Measurements from ENCODE around the gene ENKUR. TPM values are rescaled to one million over a fixed set of nuclear protein-coding genes. Genes with fewer than 3 reads are reported as not detected.
A peak's percentile ranks its signal among the peaks of the same experiment; 100 is the strongest.

Gene ENKUR
- total and polyA plus RNA-seq, 2 donors from 2014 or later = 0.41 to 0.73 TPM

DNA sequence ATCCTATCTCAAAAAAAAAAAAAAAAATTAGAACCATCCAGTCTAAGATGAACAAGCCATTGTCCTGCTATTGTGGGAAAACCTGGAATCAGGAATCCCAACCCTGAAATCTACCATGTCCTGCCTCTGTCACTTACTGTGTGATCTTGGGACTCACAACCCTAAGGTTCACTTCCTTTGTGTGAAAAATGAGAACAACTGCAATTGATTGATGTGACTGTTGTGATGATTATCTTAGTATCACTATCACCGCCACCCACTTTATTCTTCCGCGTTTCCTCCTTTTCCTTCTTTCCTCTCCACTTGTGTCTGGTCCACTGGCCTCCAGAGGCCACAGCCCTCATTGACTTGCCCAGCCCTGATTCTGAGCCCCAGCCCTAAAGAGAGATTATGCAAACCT is 50.9 kb downstream of the ENKUR start:
- no peak for DNase-seq
- intact Hi-C loops (cut with DNase I) = no loop called here
- Histone ChIP-seq H3K27ac (ENCODE audit: low read depth in 2 of 2, low read length in 2 of 2) (no peak overlapping the region), H3K27me3 (ENCODE audit: control insufficient read depth, insufficient read depth, low read length) (no peaks in the 10 kb centered on the region), H3K4me3 (ENCODE audit: low read length in 3 of 3) (no peak overlapping the region), H3K9me3 (ENCODE audit: control insufficient read depth in 2 of 3, insufficient read depth in 1 of 3, low read length in 3 of 3) (no peaks in the 10 kb centered on the region), H3K9ac (ENCODE audit: low read length in 3 of 3) (no peak overlapping the region), H3K4me1 (ENCODE audit: control insufficient read depth in 2 of 3, insufficient read depth in 2 of 3, low read depth in 1 of 3, low read length in 3 of 3) (no peaks in the 10 kb centered on the region), H3K36me3 (ENCODE audit: control insufficient read depth in 2 of 3, insufficient read depth in 3 of 3, low read length in 3 of 3) (no peaks in the 10 kb centered on the region)
- no peak for FAIRE-seq
- TF ChIP-seq, protein P1, sequence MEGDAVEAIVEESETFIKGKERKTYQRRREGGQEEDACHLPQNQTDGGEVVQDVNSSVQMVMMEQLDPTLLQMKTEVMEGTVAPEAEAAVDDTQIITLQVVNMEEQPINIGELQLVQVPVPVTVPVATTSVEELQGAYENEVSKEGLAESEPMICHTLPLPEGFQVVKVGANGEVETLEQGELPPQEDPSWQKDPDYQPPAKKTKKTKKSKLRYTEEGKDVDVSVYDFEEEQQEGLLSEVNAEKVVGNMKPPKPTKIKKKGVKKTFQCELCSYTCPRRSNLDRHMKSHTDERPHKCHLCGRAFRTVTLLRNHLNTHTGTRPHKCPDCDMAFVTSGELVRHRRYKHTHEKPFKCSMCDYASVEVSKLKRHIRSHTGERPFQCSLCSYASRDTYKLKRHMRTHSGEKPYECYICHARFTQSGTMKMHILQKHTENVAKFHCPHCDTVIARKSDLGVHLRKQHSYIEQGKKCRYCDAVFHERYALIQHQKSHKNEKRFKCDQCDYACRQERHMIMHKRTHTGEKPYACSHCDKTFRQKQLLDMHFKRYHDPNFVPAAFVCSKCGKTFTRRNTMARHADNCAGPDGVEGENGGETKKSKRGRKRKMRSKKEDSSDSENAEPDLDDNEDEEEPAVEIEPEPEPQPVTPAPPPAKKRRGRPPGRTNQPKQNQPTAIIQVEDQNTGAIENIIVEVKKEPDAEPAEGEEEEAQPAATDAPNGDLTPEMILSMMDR (IDR thresholded peaks at IDR 0.05; ENCODE audit: borderline replicate concordance, extremely low read depth, insufficient read depth) = no peak

DNA sequence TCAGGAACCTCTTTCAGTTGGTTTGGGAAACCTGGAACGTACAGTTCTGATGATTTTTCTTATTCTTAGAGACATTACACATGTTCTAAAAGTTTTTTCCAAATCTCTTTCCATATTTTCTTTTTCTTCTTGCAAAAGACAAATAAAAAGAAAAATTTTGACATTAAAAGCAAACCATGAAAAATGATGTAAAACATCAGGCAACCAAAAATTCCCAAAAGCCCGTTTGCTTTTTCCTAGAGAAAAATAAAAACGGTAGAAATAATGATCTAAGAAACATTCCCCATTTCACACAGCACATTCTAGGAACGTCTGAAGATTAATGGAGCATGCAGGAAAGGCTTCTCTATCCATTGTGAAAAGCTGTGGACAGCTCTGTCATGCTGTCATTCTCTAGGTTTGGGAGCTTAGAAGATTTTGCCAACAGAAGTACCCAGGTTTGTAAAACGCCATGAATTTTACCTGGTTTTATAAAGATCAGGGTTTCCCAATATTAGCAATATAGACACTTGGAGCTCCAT is 52.4 kb downstream of the ENKUR start:
- H3K36me3 ChIP-seq (ENCODE audit: control insufficient read depth in 2 of 3, insufficient read depth in 3 of 3, low read length in 3 of 3) = no peaks in the 10 kb centered on the region
- no peaks in the 10 kb centered on the region for H3K4me1 ChIP-seq (ENCODE audit: control insufficient read depth in 2 of 3, insufficient read depth in 2 of 3, low read depth in 1 of 3, low read length in 3 of 3)
- H3K4me3 ChIP-seq (ENCODE audit: low read length in 3 of 3) = no peak overlapping the region
- TF ChIP-seq, protein P1 (IDR thresholded peaks at IDR 0.05; ENCODE audit: borderline replicate concordance, extremely low read depth, insufficient read depth) = no peak
- H3K27me3 ChIP-seq (ENCODE audit: control insufficient read depth, insufficient read depth, low read length) = no peaks in the 10 kb centered on the region
- no peak overlapping the region for H3K27ac ChIP-seq (ENCODE audit: low read depth in 2 of 2, low read length in 2 of 2)
- intact Hi-C loops (cut with DNase I) = no loop called here
- FAIRE-seq (no peak), DNase-seq (peak in 2 of 5 donors; percentile 77 to 82)
- no peak overlapping the region for H3K9ac ChIP-seq (ENCODE audit: low read length in 3 of 3)
- no peaks in the 10 kb centered on the region for H3K9me3 ChIP-seq (ENCODE audit: control insufficient read depth in 2 of 3, insufficient read depth in 1 of 3, low read length in 3 of 3)

DNA sequence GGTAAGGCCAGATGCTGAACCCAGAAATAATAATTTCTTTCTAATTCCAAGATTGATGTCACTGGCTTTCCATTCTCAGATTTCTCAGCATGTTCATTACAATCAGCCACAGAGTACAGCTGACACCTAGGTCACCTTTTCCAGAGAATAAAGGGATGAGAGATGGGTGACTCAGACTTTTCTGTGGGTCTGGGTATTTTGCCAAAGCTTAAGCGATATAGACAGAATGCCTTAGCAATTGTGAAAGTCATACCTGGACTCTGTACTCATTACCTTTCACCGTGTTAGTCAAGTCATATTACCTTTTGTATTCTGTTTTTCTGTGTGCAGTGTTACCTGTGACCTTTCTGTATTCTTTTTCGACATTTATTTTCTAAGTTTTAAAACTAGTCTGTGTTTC is 53.0 kb downstream of the ENKUR start:
- TF ChIP-seq, protein P1 (IDR thresholded peaks at IDR 0.05; ENCODE audit: borderline replicate concordance, extremely low read depth, insufficient read depth) = no peak
- no peak for DNase-seq
- no peaks in the 10 kb centered on the region for H3K36me3 ChIP-seq (ENCODE audit: control insufficient read depth in 2 of 3, insufficient read depth in 3 of 3, low read length in 3 of 3)
- H3K9ac ChIP-seq (ENCODE audit: low read length in 3 of 3) = no peak overlapping the region
- no peak for FAIRE-seq
- H3K4me1 ChIP-seq (ENCODE audit: control insufficient read depth in 2 of 3, insufficient read depth in 2 of 3, low read depth in 1 of 3, low read length in 3 of 3) = no peaks in the 10 kb centered on the region
- no peaks in the 10 kb centered on the region for H3K9me3 ChIP-seq (ENCODE audit: control insufficient read depth in 2 of 3, insufficient read depth in 1 of 3, low read length in 3 of 3)
- no peak overlapping the region for H3K27ac ChIP-seq (ENCODE audit: low read depth in 2 of 2, low read length in 2 of 2)
- intact Hi-C loops (cut with DNase I) = no loop called here
- no peaks in the 10 kb centered on the region for H3K27me3 ChIP-seq (ENCODE audit: control insufficient read depth, insufficient read depth, low read length)
- H3K4me3 ChIP-seq (ENCODE audit: low read length in 3 of 3) = no peak overlapping the region

DNA sequence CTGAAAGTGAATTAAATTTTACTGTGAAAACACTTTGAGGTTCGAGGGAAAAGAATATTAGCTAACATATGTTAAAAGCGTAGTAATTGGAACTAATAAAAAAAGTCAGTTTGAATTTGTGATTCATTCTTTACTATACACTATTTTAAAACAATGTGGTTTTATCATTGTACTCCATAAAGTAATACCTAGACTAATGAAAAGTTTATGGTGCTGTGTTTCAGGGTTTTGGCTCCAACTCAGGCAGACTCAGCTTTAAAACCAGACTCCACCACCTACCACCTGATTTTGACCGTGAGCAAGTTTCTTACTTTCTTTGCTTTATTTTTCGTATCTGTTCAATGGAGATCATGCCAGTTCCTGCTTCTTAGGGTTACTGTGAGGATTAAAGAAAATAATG is 54.4 kb downstream of the ENKUR start:
- DNase-seq (peak in 1 of 5 donors; percentile 22), FAIRE-seq (no peak)
- intact Hi-C loops (cut with DNase I) = no loop called here
- TF ChIP-seq, protein P1 (IDR thresholded peaks at IDR 0.05; ENCODE audit: borderline replicate concordance, extremely low read depth, insufficient read depth) = no peak
- H3K4me1 ChIP-seq (ENCODE audit: control insufficient read depth in 2 of 3, insufficient read depth in 2 of 3, low read depth in 1 of 3, low read length in 3 of 3) = no peaks in the 10 kb centered on the region
- no peak overlapping the region for H3K27ac ChIP-seq (ENCODE audit: low read depth in 2 of 2, low read length in 2 of 2)
- H3K9ac ChIP-seq (ENCODE audit: low read length in 3 of 3) = no peak overlapping the region
- no peaks in the 10 kb centered on the region for H3K27me3 ChIP-seq (ENCODE audit: control insufficient read depth, insufficient read depth, low read length)
- no peak overlapping the region for H3K4me3 ChIP-seq (ENCODE audit: low read length in 3 of 3)
- no peaks in the 10 kb centered on the region for H3K36me3 ChIP-seq (ENCODE audit: control insufficient read depth in 2 of 3, insufficient read depth in 3 of 3, low read length in 3 of 3)
- H3K9me3 ChIP-seq (ENCODE audit: control insufficient read depth in 2 of 3, insufficient read depth in 1 of 3, low read length in 3 of 3) = no peaks in the 10 kb centered on the region
